T-helper 2 cell (primary cell): ENCODE measurements around the gene S1PR3.

Experiments
- DNase-seq, 5 experiments: peaks; one replicate each; pipeline versions ENCODE4 v3.0.0 to v3.0.0-alpha.2; 2012 to 2022

The S1PR3 gene

DNA sequence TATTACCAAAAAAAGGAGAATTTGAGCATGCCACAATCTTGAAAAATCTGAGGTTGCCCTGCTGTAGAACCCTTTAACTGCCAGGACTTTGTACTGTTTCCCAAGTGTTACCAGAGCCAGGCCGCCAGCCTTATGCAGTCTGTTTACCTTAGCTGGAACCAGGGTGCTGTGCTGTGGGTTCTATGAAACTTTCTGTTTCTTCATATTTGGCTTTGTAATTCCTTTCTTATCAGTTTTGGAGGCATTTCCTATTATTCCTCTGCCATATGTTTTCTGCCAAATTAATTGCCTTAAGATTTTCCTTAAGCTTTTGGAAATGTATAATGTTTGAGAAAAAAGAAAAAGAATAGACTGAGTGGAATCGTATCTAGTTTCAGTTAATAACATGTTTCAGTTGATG is 2.1 kb downstream of the S1PR3 start:
- no peak for DNase-seq

DNA sequence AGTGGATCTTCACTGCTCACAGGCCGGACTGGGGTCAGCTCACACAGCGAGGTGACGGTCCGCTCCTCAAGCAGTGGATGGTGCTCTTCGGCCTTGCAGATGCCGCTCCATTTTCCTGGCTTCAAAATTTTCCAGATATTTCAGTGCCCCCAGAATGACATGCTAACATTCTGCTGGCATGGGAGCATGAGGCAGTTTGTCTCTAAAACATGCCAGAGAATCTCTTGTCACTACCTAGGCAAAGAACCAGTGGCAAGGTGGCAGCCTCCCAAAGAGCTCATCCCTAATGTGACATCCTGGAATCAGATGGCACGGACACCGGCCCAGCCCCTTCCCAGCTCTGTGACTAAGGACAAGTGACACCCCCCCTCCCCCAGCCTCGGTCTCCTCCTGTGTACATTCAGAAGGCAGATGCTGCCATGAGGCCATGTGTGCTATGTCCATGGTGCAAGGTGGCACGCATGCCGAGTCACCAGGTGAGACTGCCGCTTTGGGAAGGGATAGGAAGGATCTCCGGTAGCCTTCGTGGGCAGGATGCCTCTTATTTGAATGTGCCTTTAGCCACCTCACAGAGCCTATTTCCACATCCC is 2.7 kb downstream of the S1PR3 start:
- DNase-seq: no peak

DNA sequence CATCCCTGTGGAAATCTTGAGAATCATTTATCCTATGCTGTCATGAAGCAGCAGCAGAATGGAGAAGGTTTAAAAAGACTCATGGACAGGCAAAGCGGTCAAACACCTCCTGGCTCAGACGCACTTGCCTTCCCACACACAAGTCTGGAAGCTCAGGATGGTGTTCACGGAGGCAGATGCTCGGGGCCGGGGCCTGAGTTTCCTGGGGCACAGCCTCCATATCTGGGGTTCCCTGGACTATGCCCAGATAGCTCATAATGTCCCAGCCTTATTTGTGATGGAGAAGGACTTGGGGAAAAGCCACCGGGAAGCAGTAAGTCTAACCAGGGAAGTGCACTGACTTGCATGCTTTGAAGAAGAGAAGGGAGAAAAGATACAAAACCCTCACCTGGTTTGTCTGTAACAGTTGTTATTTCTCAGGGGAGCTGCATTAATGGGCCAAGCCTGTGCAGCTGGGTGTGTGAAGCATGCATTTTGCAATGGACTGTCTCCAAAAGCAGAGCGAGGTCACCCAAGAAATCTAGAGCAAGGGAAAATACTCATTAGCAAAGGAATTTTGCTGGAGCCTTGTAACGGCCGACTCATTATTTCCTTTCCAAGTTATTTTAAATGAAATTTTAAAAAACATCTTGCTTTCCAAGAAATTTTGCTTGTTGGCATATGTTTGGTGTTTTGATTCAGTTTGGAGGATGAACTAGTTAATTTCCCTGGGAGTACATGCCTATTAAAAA is 3.4 kb downstream of the S1PR3 start:
- DNase-seq: no peak

DNA sequence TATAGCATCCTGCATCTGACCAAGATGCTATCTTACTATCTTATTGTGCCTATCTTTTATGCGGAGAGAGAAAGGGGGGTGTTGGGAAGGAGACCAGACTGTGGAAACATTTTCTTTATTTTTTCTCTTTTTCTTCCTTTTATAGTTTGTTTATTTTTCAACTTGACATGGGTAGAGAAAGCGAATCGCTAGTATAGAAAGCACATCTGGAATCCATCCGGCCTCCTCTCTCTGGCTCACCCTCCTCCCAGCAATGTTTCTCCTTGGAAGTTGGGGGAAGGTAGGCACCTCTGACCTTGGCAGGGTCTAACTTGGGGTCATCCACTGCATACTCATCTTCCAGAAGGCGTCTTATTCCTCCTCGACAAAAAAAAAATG is 3.9 kb downstream of the S1PR3 start:
- no peak for DNase-seq

DNA sequence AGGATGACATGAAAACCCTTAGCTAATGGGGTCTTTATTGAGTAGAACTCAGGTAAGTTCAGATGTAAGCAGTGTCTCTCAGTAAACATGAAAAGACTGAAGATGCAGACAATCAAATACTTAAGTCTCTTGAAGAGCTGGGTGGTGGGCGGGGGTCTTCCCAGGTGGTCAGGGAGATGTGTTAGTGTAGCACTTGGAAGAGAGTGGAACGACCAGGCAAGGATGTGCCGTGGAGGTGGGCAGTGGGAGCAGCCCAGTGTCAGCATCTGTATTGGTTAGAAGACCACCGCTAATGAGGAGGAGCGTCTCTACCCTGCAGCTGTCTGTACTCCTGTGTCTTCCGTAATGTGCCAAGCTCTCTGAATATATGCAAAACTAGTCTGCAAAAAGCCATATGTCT is 4.4 kb downstream of the S1PR3 start:
- DNase-seq: no peak

DNA sequence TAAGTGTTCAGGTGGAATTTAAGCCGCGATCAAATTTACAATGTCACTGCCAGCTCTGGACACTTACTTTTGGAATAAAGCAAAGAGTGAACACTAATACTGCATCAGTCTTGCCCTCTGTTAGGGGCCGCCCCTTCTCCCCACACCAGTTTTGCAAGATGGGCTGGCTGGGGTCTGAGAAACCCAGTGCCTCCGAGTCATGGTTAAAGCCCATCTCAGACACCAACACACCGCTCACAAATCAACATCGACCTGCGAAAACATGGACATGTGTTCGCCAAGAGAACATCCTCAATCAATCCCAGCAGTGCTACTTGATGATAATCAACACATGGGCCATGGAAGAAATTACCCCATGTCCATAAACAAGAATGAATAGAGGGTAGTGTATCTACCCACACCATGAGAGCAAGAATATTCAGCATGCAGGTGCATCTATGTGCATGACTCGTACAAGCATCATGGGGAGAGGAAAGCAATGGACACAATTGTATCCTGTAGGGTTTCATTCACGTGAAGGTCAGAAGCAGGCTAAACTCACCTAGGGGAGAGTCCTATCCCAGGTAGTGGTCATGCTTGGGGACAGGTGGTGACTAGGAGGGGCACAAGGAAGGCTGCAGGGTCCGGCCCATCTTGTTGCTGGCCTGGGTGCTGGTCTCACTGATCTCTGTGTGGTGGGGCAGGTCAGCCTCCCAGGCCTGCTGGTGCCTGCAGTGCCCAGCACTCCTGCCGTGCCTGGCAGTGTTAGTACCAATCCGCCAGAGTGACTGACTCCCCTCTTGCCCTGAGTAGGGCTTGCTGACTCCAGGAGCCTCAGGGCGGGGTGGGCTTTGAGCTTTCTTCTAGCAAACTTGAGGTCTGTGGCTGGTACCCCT is 5.0 kb downstream of the S1PR3 start:
- DNase-seq: no peak

DNA sequence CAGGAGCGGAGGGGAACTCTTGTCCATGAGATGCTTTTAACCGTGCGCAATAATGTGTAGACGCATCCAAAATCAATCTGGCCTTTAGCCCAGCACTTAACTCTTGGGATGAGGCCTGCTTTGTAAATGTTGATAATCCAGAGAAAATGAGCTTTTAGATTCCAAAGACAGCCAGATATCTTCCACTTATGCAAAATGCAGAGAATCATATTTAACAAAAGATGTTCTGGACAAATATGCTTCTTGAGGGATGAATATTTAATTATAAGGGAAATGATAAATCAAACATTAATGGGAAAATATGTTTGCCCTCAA is 5.6 kb downstream of the S1PR3 start:
- DNase-seq: no peak

DNA sequence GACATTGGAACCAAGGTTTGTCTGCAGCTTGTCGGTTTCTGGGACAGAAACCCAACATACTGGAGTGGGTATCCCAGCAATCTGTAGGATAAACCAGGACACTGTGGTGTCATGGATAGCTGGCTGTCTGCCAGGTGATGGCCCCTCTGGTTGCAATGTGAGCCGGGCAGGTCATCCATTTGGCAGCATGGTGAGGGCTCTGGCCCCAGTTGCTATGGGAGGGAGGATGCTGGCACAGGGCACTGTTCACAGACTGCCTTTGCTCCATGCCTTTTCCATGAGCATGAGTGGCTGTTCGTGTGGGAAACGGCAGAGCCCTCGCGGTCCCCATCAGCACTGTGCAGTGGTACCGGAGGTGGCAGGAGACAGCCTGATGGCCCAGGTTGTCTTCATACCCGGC is 6.4 kb downstream of the S1PR3 start:
- no peak for DNase-seq

DNA sequence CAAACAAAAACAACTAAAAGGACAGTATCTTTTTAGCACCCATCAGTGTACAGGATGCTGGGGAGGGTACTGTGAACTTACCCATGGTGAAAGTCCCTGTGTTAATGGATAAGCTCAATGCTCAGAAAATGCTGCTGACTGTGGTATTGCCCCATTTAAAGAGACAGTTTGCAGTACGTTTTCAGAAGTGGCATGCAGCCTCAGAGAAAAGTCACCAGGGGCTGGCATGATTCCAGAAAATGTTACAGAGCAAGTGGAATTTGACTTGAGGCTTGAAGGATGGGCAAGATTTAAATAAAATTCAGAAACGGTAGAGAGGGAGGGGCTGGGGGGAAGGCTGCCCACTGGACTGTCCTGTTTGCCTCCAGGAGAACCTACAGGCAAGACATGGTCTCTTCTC is 7.2 kb downstream of the S1PR3 start:
- DNase-seq: no peak

DNA sequence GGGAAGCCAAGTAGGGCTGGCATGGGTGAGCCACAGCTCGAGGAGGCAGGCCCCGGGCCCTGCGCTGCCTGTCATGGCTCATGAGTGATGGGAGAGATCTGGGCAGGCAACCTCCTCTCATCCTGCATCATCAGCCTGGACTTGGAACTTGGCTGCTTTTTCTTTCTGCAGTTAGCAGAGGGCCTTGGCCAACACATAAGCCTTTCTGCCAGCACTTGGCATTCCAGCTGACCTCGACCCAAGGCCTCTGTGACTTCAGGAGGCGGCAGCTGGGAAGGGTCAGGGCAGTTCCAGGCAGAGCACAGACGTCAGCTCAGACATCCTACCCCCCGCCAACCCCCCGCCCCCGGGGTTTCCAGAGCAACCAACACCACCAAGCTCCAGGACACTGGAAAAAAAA is 7.6 kb downstream of the S1PR3 start:
- no peak for DNase-seq

DNA sequence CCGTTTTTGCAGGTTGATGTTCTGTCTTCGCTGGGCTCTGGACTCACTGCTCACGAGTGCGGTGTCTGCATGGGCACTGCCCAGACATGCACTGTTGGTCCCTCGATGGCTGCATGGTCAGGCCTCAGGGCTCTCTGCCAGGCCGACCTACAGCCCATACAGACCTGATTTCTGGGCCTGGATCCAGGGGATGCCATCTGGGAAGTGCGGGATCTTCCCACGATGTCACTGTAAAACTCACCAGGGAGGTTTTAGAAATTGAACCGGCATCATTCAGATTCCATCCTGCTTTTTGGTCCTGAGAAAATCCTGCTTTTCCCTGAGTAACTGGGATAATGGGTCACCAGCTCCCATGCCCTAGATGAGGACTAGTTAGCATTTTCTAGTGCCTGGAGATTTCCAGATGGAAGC is 9.1 kb downstream of the S1PR3 start:
- DNase-seq: no peak

DNA sequence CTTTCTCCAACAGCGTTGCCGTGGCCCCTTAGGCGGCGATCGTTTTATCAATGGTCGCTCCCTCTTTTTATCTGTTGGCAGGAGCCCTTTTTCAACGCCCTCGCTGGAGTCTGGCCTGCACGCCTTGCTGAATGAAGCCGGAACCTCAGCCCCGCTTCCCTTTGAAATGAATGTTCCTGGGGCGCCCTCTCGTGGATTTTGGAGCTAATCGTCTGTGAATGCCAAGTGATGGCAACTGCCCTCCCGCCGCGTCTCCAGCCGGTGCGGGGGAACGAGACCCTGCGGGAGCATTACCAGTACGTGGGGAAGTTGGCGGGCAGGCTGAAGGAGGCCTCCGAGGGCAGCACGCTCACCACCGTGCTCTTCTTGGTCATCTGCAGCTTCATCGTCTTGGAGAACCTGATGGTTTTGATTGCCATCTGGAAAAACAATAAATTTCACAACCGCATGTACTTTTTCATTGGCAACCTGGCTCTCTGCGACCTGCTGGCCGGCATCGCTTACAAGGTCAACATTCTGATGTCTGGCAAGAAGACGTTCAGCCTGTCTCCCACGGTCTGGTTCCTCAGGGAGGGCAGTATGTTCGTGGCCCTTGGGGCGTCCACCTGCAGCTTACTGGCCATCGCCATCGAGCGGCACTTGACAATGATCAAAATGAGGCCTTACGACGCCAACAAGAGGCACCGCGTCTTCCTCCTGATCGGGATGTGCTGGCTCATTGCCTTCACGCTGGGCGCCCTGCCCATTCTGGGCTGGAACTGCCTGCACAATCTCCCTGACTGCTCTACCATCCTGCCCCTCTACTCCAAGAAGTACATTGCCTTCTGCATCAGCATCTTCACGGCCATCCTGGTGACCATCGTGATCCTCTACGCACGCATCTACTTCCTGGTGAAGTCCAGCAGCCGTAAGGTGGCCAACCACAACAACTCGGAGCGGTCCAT is 10.0 kb downstream of the S1PR3 start:
- DNase-seq: peak; percentile 3 to 77 (median 54)

DNA sequence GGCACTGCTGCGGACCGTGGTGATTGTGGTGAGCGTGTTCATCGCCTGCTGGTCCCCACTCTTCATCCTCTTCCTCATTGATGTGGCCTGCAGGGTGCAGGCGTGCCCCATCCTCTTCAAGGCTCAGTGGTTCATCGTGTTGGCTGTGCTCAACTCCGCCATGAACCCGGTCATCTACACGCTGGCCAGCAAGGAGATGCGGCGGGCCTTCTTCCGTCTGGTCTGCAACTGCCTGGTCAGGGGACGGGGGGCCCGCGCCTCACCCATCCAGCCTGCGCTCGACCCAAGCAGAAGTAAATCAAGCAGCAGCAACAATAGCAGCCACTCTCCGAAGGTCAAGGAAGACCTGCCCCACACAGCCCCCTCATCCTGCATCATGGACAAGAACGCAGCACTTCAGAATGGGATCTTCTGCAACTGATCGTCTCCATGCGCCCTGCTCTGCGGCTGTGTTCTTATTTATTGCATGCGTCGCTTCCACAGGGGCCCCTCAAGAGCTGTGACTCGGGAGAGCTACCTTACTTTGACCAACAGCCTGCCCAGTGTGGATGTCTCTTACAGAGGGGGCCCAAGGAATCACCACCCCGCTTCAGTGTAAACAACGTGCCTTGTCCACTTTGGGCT is 10.8 kb downstream of the S1PR3 start:
- DNase-seq: no peak

DNA sequence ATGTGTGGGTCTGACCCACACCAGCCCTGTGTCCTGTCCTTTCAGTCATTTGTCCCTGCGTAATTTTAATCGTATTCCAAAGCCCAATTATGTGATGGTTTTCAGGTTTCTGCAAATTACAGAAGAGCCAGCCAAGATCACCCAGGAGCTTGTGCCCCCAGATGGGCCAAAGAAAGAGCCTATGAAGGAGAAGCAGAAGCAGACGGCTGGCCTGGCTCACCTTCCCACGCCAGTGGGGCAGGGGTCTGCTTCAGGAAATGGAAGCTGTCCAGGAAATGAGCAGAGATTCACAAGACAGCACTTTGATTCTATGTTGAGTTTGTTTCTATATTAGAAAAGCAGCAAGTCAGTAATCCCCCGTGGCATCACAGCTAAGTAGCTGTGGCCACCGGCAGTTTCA is 11.7 kb downstream of the S1PR3 start:
- no peak for DNase-seq

DNA sequence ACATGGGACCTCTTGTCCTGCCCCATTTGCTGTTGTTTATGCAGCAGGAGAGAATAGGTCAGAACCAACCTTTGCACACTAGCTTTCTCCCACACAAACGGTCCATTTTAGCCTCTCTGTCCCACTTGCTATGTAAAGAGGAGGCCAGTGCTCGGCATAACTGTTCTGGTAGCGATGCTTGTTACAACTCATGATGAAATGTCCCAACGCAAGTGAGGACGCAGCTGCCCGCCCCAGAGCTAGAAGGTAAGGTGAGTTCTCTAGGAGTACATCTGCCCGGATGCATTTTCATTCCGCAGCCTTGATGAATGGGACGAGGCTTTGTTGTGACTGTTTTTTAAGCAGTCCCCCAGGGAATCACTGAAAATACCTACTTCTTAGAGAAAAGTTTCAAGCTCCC is 14.1 kb downstream of the S1PR3 start:
- no peak for DNase-seq

DNA sequence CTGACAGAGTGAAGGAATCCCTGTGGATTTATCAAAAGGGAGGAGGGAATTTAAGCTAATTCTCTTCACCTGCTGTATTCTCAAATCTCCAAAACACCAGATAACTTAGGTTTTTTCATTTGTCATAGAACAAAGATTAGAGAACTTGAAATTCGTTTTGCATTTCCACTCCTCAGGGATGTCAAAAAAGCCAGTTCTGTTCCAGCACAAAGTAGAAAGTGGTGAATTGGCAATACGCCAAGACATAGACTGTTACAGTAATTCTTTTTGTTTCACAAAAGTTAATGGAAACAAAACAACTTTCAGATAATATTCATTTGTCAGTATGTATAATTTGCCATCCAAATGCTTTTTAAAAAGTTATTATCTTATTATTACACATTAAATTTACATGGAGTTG is 15.0 kb downstream of the S1PR3 start:
- DNase-seq: no peak

DNA sequence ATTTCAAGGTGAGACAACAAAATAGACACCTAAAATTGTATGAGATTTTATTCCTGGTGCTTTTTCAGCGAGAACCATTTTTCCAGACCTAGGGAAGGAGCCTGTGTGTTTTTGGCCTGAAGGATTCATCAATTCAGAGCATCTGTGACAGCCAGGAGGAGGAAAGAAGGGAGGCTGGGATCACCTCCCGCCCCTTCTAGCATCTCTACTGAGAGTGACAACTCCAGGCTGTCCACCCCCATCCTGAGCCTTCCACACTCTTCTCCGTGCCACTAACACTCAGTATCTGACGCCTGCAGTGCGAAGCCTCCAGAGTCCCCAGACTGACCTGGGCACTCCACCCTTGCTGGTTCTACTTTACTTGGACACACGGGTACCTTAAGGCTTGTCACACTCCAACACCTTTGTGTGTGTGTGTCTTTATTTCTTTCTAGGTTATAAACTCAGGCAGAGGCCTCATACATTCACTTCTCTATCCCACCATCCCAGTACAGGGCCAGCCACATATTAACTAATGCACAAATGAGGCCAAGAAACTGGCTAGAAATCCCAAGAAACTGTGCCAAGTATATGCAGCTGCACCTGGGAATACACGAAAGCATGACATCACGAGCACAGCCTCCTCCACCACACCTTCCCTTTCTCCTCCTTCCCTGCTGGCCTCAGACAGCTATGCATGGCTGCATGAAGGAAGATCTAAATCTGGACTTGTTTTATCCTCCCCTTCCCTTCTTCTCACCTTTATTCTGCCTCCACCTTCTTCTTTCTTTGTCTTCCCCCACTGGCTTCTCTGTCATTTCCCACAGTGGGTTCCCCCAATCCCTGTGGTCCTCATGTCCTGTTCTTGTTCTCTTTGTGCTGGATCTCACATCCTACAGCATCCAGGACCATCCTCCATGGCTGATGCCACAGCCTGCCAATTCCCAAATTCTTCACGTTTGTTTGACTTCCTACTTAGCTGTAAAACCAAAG is 16.0 kb downstream of the S1PR3 start:
- no peak for DNase-seq

DNA sequence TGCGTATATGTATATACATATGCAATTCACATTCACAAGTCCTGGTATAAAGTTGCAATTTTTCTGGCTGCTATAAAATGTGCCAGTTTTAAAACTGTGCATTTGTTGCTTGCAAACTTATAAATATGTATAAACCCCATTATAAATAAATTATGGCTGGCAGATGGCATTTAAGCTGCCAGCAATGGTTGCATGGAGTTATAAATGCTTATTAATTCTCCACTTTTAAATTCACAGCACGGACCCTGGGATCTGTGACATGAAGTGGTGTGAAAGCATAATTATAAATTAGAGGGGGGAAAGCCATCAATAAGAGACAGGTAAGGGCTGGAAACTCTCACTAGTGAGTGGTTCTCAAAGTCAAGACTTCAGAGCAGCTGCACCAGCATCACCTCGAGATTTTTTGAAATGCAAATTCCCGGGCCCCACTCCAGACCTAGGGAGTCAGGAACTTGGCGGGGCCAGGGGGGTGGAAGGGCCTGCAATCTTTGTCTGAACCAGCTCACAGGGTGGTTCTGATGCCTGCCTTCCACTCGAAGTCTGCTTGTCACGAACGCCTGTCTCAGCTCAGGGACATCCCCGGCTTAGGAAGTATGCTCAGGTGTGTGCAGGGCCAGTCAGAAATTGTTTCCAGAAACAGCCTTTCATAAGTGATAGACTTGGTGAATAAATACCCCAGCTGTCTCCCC is 16.9 kb downstream of the S1PR3 start:
- DNase-seq: no peak

DNA sequence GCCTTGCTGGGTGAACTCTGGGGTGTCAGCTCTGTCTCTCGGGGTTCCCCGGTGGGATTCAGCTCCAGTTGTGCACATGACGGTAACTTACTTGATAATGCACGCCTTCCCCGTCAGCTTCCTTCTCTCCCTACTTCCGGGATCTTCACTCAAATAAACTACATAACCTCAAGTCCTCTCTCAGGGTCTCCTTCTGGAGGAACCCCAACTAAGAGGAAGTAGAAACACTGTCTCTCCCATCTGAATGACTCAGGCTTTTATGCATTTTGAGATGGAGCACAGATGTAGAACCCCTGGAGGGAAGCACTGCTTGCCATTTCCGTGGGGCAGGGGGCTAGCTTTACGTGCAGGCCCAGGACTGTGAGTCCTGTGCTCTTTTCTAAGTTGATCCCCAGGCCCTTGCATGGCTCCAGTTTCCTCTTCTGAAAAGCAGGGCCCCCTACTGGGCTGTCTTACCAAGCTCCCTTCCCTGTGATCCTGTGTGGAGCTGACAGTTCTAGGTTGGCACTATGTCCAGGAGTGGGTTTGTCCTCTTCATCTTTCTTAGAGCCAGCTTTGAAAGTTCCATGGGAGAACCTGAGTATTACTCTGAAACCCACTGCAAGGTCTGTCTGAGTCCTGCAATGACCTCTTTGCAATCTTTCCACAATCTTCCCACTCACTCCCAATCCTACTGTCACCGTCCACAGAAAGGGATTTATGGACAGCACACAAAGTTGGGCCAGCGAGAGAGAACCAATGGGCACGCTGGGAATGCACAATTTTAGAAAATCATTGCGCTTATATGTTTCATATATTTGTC is 17.7 kb downstream of the S1PR3 start:
- DNase-seq: no peak

DNA sequence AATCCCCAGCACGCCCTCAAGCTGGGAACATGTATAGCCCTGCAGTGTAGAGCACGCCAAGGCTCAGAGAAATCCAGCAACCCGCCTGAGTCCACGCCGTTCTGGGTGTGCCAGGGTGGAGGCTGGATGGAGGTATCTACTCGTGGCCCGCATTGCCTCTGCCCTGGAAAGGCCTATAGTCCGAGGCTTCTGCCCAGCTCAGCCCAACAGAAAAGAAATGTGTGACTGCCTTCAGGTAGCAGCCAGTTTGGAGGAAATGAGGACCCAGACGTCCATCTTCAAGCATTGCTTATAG is 18.2 kb downstream of the S1PR3 start:
- DNase-seq: no peak
